Stomach (tissue), 9 donors: ENCODE measurements around the gene SLC17A5. TPM values are rescaled to one million over a fixed set of nuclear protein-coding genes. Genes with fewer than 3 reads are reported as not detected.

Experiments
- DNase-seq, 2 donors: peaks; one replicate each; pipeline versions ENCODE4 v3.0.0 to v3.0.0-alpha.2; 2013 to 2019
- H3K27ac ChIP-seq, 5 donors: fragments of 200-600 bp in 4 of 5; sonication (generic) in 4 of 5; one replicate each; pipeline ENCODE4 v1.5.1; 2013 to 2019; ENCODE audit warnings: mild to moderate bottlenecking in 1 of 5, moderate library complexity in 1 of 5
- H3K27me3 ChIP-seq, 3 donors: fragments of 200-600 bp; sonication (generic); one replicate each; pipeline ENCODE4 v1.5.1; 2017 to 2019; ENCODE audit warnings: mixed run types in 1 of 3
- H3K36me3 ChIP-seq, 4 donors: fragments of 200-600 bp; sonication (generic); 1 replicate in 3 of 4; 2 replicates in 1 of 4; pipeline ENCODE4 v1.5.1; 2016 to 2019
- H3K4me1 ChIP-seq, 4 donors: fragments of 200-600 bp; sonication (generic); one replicate each; pipeline ENCODE4 v1.5.1; 2016 to 2019
- H3K4me3 ChIP-seq, 4 donors: fragments of 200-600 bp; sonication (generic) in 3 of 4; one replicate each; pipeline ENCODE4 v1.5.1; 2016 to 2019; ENCODE audit warnings: mild to moderate bottlenecking in 1 of 4
- H3K9me3 ChIP-seq, 4 donors: fragments of 200-600 bp; sonication (generic); one replicate each; pipeline ENCODE4 v1.5.1; 2016 to 2019
- EP300 ChIP-seq: sonication (generic); formaldehyde crosslinking; IDR thresholded peaks from one replicate; pipeline ENCODE4 v1.6.1; 2017; ENCODE audit warnings: antibody characterized with exemption
- POLR2A ChIP-seq, 4 donors: fragments of 450-650 bp; IDR thresholded peaks; one replicate each; pipeline ENCODE4 v1.6.1; 2016; ENCODE audit warnings: antibody characterized with exemption in 4 of 4, control low read depth in 2 of 4, mild to moderate bottlenecking in 1 of 4, moderate library complexity in 1 of 4
- POLR2AphosphoS5 ChIP-seq, 3 donors: sonication (generic); formaldehyde crosslinking; IDR thresholded peaks; one replicate each; pipeline ENCODE4 v1.6.1; 2016; ENCODE audit warnings: antibody characterized with exemption in 3 of 3
- WGBS, 5 donors: extraction: QIAGEN DNeasy Blood & Tissue Kit in 3 of 5; methylation state at CpG; one replicate each; pipeline versions ENCODE4 v1.1.5 to v1.1.7; 2013 to 2018; 5-methylcytosine and 5-hydroxymethylcytosine counted together
- intact Hi-C: fragments of 100-400 bp; cut with DNase I; formaldehyde crosslinking; loops from one replicate; pipeline ENCODE4 v1.15.1; 2023; ENCODE audit warnings: low total_unique reads
- polyA plus RNA-seq, 3 donors: library from polyadenylated mRNA; stranded (reverse); fragments of 200-250 nt; gene quantifications; one replicate each; pipeline ENCODE4 v1.2.3, GENCODE V29; 2013
- small RNA-seq, 4 donors: library from RNA; depleted of rRNA; stranded (forward); fragments of <200 nt; gene quantifications; one replicate each; pipeline ENCODE3, GENCODE V24; 2016
- total RNA-seq, 5 donors: library from RNA; depleted of rRNA; stranded (reverse); fragments of >200 nt; gene quantifications; one replicate each; pipeline versions ENCODE4 v1.1.0 to v1.2.3, GENCODE V29; 2014 to 2016
- TF ChIP-seq, protein P1 (sequence below), 7 experiments: fragments of 450-650 bp in 4 of 7; fragments of 200-600 bp in 3 of 7; sonication (generic) in 3 of 7; IDR thresholded peaks; one replicate each; pipeline ENCODE4 v1.5.1; 2016 to 2019; ENCODE audit warnings: antibody characterized with exemption in 7 of 7, control low read depth in 2 of 7, mild to moderate bottlenecking in 1 of 7
- donor health status: healthy with polysubstance abuse.
- donor health status: Bipolar disorder and iron deficiency.
- donor health status: healthy.

SLC17A5 gene
- total and polyA plus RNA-seq, 8 donors, result 2.3 to 53.4 (median 8.8) TPM

- Histone ChIP-seq H3K9me3 (no peaks in the 10 kb centered on the region), H3K4me1 (no peaks in the 10 kb centered on the region), H3K4me3 (no peak overlapping the region), H3K27me3 (no peaks in the 10 kb centered on the region), H3K36me3 (no peaks in the 10 kb centered on the region), H3K27ac (no peak overlapping the region)
- WGBS, 5 donors, result 86 to 100% (median 92%) methylated on average over 1 of the region's 1 CpG
- intact Hi-C loops, result no loop called here
- no peak for TF ChIP-seq EP300
- TF ChIP-seq POLR2AphosphoS5 (IDR thresholded peaks at IDR 0.05), result no peak
- no peak for TF ChIP-seq POLR2A (IDR thresholded peaks at IDR 0.05)
- TF ChIP-seq, protein P1, sequence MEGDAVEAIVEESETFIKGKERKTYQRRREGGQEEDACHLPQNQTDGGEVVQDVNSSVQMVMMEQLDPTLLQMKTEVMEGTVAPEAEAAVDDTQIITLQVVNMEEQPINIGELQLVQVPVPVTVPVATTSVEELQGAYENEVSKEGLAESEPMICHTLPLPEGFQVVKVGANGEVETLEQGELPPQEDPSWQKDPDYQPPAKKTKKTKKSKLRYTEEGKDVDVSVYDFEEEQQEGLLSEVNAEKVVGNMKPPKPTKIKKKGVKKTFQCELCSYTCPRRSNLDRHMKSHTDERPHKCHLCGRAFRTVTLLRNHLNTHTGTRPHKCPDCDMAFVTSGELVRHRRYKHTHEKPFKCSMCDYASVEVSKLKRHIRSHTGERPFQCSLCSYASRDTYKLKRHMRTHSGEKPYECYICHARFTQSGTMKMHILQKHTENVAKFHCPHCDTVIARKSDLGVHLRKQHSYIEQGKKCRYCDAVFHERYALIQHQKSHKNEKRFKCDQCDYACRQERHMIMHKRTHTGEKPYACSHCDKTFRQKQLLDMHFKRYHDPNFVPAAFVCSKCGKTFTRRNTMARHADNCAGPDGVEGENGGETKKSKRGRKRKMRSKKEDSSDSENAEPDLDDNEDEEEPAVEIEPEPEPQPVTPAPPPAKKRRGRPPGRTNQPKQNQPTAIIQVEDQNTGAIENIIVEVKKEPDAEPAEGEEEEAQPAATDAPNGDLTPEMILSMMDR (IDR thresholded peaks at IDR 0.05), result no peak
- DNase-seq, result no peak
Measured at GRCh38 chr6:73547036-73547435, 106.8 kb downstream of the SLC17A5 start.

Small RNA genes within 50 kb of the gene (small RNA-seq; reads per million reads assigned to genes)
- gene RPS27P15, result 0 reads per million in 4 donors

Other genes starting within 250 kb of the SLC17A5 start
- gene CGAS, start 201.7 kb downstream of the SLC17A5 start, total RNA-seq, result 1 to 10 TPM in 4 of 5 donors, not detected in 1; 1.7 to 8.1 (median 3.9) TPM
- gene CGAS, start 201.7 kb downstream of the SLC17A5 start, polyA plus RNA-seq, result 1 to 10 TPM; 1.8 to 4.3 (median 2.1) TPM
- 10 to 100 TPM in 4 of 5 donors, 1 to 10 TPM in 1; 3.2 to 53.7 (median 19.1) TPM for gene MTO1, start 192.3 kb downstream of the SLC17A5 start, total RNA-seq
- 10 to 100 TPM in 1 of 3 donors, 1 to 10 TPM in 2; 7.8 to 11.6 (median 8.9) TPM for gene MTO1, start 192.3 kb downstream of the SLC17A5 start, polyA plus RNA-seq
- over 10,000 TPM in 1 of 5 donors, 1,000 to 10,000 TPM in 4; 3,004 to 19,399 (median 6,187) TPM for gene EEF1A1, start 133.0 kb downstream of the SLC17A5 start, total RNA-seq
- over 10,000 TPM in 2 of 3 donors, 1,000 to 10,000 TPM in 1; 8,307 to 12,295 (median 10,016) TPM for gene EEF1A1, start 133.0 kb downstream of the SLC17A5 start, polyA plus RNA-seq
- 10 to 100 TPM in 1 of 5 donors, 1 to 10 TPM in 2, under 1 TPM in 2; 0.58 to 19.6 (median 1.4) TPM for gene CD109, start 42.2 kb upstream of the SLC17A5 start, total RNA-seq
- 1 to 10 TPM in 1 of 3 donors, under 1 TPM in 2; 0.19 to 3.5 (median 0.31) TPM for gene CD109, start 42.2 kb upstream of the SLC17A5 start, polyA plus RNA-seq